GM20000 (cell line): ENCODE results near the gene CKAP2L.

Experiments used
- DNase-seq: peaks from one replicate; pipeline ENCODE4 v3.0.0; 2012; ENCODE audit warnings: low spot score
- CTCF ChIP-seq: IDR thresholded peaks from 2 replicates; pipeline ENCODE4 v1.5.1; 2012; ENCODE audit warnings: mild to moderate bottlenecking, control low read depth; ENCODE audit errors: extremely low read depth, missing control alignments

CKAP2L gene

GRCh38 chr2:112730791-112731190 is 33.6 kb downstream of the CKAP2L start:
- TF ChIP-seq CTCF = no peak
- DNase-seq = no peak

- no peak for TF ChIP-seq CTCF
- DNase-seq = no peak
Observed at GRCh38 chr2:112730216-112730615, 34.2 kb downstream of the CKAP2L start.

GRCh38 chr2:112728378-112729175 is 35.8 kb downstream of the CKAP2L start:
- no peak for DNase-seq
- no peak for TF ChIP-seq CTCF

- no peak for TF ChIP-seq CTCF
- no peak for DNase-seq
Observed at GRCh38 chr2:112728029-112728362, 36.4 kb downstream of the CKAP2L start.

GRCh38 chr2:112727276-112728028 is 37.0 kb downstream of the CKAP2L start:
- no peak for DNase-seq
- TF ChIP-seq CTCF = no peak

GRCh38 chr2:112726487-112727190 is 37.8 kb downstream of the CKAP2L start:
- TF ChIP-seq CTCF = peak; percentile 98
- peak; percentile 87 for DNase-seq
